Uterus (tissue), 4 donors: ENCODE results near the gene ZC3H18. TPM values are rescaled to one million over a fixed set of nuclear protein-coding genes. Genes with fewer than 3 reads are reported as not detected.

Experiments
- DNase-seq, 2 donors: peaks; one replicate each; pipeline ENCODE4 v3.0.0-alpha.2; 2019 to 2020
- H3K27ac ChIP-seq, 2 donors: fragments of 200-600 bp; sonication (generic); 1 replicate in 1 of 2; 2 replicates in 1 of 2; pipeline ENCODE4 v1.5.1; 2016 to 2018
- H3K27me3 ChIP-seq, 2 donors: fragments of 200-600 bp; sonication (generic); one replicate each; pipeline ENCODE4 v1.5.1; 2018 to 2019; ENCODE audit warnings: control low read depth in 1 of 2
- H3K36me3 ChIP-seq, 2 donors: fragments of 200-600 bp; sonication (generic); one replicate each; pipeline ENCODE4 v1.5.1; 2019; ENCODE audit warnings: control low read depth in 1 of 2
- H3K4me1 ChIP-seq, 2 donors: fragments of 200-600 bp; sonication (generic); one replicate each; pipeline ENCODE4 v1.5.1; 2018 to 2019; ENCODE audit warnings: control low read depth in 1 of 2
- H3K4me3 ChIP-seq, 2 donors: fragments of 200-600 bp; sonication (generic); 1 replicate in 1 of 2; 2 replicates in 1 of 2; pipeline ENCODE4 v1.5.1; 2018 to 2019; ENCODE audit warnings: mild to moderate bottlenecking in 1 of 2
- H3K9me3 ChIP-seq, 2 donors: fragments of 200-600 bp; sonication (generic); one replicate each; pipeline ENCODE4 v1.5.1; 2019; ENCODE audit warnings: control low read depth in 1 of 2
- POLR2A ChIP-seq, 2 donors: fragments of 450-650 bp; IDR thresholded peaks; one replicate each; pipeline ENCODE4 v1.6.1; 2016; ENCODE audit warnings: antibody characterized with exemption in 2 of 2, mild to moderate bottlenecking in 1 of 2, moderate library complexity in 1 of 2
- intact Hi-C: fragments of 100-400 bp; cut with DNase I; formaldehyde crosslinking; loops from one replicate; pipeline ENCODE4 v1.15.1; 2023; ENCODE audit warnings: low total_unique reads
- total RNA-seq, 4 donors: library from RNA; depleted of rRNA in 3 of 4; stranded (reverse); fragments of >200 nt in 3 of 4; gene quantifications; one replicate each; pipeline versions ENCODE4 v1.1.0 to v1.2.4, GENCODE V29; 2014 to 2023
- TF ChIP-seq, protein P1 (sequence below), 4 experiments: fragments of 200-600 bp in 2 of 4; fragments of 450-650 bp in 2 of 4; sonication (generic) in 2 of 4; IDR thresholded peaks; one replicate each; pipeline ENCODE4 v1.5.1; 2016 to 2019; ENCODE audit warnings: antibody characterized with exemption in 4 of 4, mild to moderate bottlenecking in 2 of 4, moderate library complexity in 1 of 4
- donor health status: DM: yes; HTN: yes; CAD: no.

Gene ZC3H18
- total RNA-seq, 4 donors from 2014 or later = 0.88 to 58.8 (median 9.5) TPM

DNA sequence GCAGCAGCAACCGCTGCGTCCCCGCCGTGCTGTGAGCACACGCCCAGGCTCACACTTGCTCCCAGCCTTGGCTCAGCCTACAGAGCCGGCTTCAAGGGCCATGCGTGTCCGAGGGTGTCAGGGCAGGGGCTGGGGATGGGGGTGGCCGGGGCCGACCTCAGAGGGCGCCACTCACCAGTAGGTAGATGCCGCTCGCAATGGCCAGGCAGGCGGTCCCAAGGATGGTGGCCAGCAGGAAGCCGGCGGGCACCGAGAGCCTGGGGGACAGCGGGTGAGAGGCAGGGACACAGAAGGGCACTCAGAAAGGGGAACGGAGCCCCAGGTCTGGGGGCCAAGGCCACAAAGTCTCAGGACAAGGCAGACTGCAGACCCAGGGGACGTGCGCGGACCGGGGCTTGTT lies 75.7 kb downstream of the ZC3H18 start:
- intact Hi-C loops = no loop called here
- no peaks in the 10 kb centered on the region for H3K9me3 ChIP-seq

DNA sequence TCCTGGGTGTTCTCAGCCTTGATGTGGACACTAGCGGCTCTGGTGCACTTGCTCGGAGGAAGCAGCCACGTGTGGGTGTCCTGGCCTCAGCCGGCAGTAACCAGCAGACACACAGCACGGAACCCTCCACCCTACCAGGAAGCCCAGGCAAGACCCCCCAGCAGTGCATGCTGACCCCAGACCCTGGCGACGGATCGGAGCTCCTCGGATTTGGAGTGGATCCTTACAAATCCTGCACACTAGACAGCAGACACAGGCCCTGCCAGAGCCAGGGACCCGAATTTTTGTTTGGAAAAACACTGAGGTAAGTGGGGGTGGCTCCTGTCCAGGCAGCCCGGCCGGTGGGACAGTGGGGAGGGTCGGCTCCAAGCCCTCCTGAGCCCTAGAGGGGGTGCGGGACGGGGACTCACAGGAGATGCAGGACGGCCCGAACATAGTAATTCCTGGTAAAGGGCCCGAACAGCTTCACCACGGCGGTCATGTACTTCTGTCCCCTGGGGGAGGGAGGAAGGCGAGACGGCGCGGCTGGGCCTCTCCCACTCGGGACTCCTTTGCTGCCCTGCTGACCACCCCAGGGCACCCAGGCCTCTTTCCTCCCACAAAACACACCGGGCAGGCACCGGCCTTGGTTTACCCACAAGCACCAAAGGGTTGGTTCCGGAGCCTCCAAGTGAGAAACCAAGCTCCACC lies 76.3 kb downstream of the ZC3H18 start:
- Histone ChIP-seq H3K9me3 (no peaks in the 10 kb centered on the region), H3K4me1 (no peaks in the 10 kb centered on the region), H3K27ac (no peak overlapping the region), H3K27me3 (no peaks in the 10 kb centered on the region), H3K4me3 (no peak overlapping the region), H3K36me3 (no peaks in the 10 kb centered on the region)
- no peak for DNase-seq
- intact Hi-C loops = no loop called here
- no peak for TF ChIP-seq POLR2A (IDR thresholded peaks at IDR 0.05)
- TF ChIP-seq, protein P1, sequence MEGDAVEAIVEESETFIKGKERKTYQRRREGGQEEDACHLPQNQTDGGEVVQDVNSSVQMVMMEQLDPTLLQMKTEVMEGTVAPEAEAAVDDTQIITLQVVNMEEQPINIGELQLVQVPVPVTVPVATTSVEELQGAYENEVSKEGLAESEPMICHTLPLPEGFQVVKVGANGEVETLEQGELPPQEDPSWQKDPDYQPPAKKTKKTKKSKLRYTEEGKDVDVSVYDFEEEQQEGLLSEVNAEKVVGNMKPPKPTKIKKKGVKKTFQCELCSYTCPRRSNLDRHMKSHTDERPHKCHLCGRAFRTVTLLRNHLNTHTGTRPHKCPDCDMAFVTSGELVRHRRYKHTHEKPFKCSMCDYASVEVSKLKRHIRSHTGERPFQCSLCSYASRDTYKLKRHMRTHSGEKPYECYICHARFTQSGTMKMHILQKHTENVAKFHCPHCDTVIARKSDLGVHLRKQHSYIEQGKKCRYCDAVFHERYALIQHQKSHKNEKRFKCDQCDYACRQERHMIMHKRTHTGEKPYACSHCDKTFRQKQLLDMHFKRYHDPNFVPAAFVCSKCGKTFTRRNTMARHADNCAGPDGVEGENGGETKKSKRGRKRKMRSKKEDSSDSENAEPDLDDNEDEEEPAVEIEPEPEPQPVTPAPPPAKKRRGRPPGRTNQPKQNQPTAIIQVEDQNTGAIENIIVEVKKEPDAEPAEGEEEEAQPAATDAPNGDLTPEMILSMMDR (IDR thresholded peaks at IDR 0.05) = no peak

More for the DNA sequence above, 75.7 kb downstream of the ZC3H18 start:
- Histone ChIP-seq H3K4me3 (no peak overlapping the region), H3K27me3 (no peaks in the 10 kb centered on the region), H3K4me1 (no peaks in the 10 kb centered on the region), H3K27ac (no peak overlapping the region), H3K36me3 (no peaks in the 10 kb centered on the region)
- DNase-seq = no peak
- no peak for TF ChIP-seq POLR2A (IDR thresholded peaks at IDR 0.05)
- TF ChIP-seq, protein P1 (IDR thresholded peaks at IDR 0.05) = no peak

DNA sequence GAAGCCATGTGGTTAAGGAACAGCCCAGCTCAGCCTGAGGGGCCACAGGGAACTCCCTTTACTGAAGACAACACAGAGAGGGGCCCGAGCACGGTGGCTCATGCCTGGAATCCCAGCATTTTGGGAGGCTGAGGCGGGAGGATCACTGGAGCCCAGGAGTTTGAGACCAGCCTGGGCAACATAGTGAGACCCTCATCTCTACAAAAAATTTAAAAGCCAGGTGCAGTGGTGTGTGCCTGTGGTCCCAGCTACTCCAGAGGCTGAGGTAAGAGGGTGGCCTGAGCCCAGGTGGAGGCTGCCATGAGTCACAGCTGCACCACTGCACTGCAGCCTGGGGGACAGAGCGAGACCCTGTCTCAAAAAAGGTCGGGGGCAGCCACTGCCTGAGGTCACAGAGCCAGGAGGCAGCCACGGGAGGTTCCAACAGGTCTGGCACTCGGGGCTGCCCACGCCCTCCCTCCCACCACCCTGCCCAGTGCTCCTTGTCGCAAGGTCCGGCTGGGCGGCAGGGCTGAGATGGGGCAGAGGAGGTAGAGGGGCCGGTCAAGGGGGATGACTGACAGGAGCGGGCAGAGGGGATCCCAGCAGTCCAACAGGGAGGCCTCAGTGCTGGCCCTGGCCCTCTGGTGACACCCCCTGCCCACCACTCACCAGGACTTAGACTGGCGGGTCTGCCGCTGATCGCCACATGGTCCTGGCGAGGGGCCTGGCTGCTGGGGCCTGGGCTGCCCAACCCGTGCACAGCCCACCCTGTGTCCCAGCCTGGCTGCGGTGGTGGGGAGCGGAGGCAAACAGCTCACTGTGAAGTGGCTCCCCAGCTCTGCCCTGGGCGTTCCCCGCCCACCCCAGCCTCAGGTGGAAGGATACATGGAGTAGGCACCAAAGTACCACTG lies 77.2 kb downstream of the ZC3H18 start:
- Histone ChIP-seq H3K9me3 (no peaks in the 10 kb centered on the region), H3K27me3 (no peaks in the 10 kb centered on the region), H3K4me1 (no peaks in the 10 kb centered on the region), H3K36me3 (no peaks in the 10 kb centered on the region), H3K27ac (no peak overlapping the region), H3K4me3 (no peak overlapping the region)
- intact Hi-C loops = no loop called here
- no peak for DNase-seq
- no peak for TF ChIP-seq POLR2A (IDR thresholded peaks at IDR 0.05)
- TF ChIP-seq, protein P1 (IDR thresholded peaks at IDR 0.05) = no peak

DNA sequence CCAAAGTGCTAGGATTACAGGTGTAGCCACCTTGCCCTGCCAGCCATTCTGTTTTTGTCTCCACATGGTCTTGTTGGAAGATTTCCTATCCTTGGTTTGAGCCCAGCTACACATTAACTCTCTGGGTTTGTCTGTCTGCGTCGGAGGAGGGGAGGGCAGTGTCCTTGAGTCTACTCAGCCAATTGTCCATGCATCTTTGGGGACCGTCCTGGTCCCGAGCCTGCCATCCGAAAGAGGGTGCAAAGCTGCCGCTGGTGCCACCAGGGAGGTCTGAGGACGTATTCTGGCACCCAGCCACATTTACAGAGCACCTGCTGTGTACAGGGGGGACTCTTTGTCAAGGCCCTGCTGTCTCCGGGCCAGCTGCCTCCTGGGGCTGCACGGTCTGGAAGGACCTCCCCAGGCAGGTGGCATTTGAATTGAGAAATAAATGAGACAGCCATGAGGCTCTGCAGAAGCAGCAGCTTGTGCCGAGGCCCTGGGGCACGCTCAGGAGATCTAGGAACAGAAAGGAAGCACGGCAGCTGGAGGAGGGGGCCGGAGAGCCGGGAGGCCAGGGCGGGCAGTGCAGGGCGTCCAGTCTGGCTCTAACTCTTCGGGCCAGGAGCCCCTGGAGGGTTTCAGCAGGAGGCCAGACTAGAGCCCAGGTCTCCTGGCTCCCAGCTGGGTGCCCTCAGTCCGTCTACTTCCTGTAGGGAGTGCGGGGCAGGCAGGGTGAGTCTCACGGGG lies 79.2 kb downstream of the ZC3H18 start:
- no peak for DNase-seq
- TF ChIP-seq, protein P1 (IDR thresholded peaks at IDR 0.05) = no peak
- no peak for TF ChIP-seq POLR2A (IDR thresholded peaks at IDR 0.05)
- H3K9me3 ChIP-seq = no peaks in the 10 kb centered on the region
- H3K27ac ChIP-seq = no peak overlapping the region
- H3K4me1 ChIP-seq = no peaks in the 10 kb centered on the region
- no peaks in the 10 kb centered on the region for H3K36me3 ChIP-seq
- no peaks in the 10 kb centered on the region for H3K27me3 ChIP-seq
- intact Hi-C loops = no loop called here
- H3K4me3 ChIP-seq = no peak overlapping the region
